GM19328 (cell line): ENCODE results near the gene AMPD3.
A peak's percentile ranks its signal among the peaks of the same experiment; 100 is the strongest.

Experiments
- ATAC-seq: cut with Tn5 transposase; IDR thresholded peaks from one replicate; pipeline ENCODE4 v1.9.1; 2021; ENCODE audit warnings: mild to moderate bottlenecking, moderate library complexity; ENCODE audit not compliant: unreplicated experiment

Gene AMPD3

GRCh38 chr11:10454878-10455631 lies at the start of gene AMPD3:
AMPD3 (plus strand) TSS chr11:10455264; CDS start chr11:10461520, 6,256 bp downstream.
- ATAC-seq: no peak

DNA sequence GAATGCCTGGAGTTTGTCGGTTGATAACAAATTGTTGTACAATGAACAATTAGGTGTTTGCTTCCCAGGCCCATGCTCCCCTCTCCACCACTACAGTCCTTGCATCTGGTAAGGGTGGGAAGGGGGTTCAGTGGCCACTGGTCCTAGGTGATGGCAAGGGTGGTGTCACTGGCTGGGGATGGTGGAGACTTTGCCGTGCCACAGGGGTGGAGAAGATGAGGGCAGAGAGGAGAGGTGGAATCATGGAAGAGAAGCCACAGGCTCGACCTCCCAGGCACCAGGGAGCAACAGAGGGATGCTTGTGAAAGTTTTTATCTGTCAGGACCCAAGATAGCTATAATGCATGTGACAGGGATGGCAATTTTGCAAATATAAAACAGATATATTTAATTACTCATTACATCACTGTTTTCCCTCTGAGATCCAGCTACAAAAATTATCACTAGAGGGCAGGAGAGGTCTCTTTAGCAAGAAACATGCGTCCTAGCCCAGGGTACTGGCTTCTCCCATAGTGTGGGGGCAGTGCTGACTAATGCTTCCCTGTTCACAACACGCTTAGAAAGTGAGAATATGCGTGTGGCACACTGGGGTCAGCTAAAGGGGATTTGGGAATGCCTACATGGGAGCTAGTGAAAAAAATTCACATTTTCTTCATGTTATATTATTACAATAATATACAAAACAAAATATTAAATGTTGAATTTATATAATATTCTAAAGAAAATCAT lies 49.0 kb upstream of the AMPD3 start:
- ATAC-seq: no peak

GRCh38 chr11:10407055-10407454 lies 48.0 kb upstream of the AMPD3 start:
- ATAC-seq: no peak

DNA sequence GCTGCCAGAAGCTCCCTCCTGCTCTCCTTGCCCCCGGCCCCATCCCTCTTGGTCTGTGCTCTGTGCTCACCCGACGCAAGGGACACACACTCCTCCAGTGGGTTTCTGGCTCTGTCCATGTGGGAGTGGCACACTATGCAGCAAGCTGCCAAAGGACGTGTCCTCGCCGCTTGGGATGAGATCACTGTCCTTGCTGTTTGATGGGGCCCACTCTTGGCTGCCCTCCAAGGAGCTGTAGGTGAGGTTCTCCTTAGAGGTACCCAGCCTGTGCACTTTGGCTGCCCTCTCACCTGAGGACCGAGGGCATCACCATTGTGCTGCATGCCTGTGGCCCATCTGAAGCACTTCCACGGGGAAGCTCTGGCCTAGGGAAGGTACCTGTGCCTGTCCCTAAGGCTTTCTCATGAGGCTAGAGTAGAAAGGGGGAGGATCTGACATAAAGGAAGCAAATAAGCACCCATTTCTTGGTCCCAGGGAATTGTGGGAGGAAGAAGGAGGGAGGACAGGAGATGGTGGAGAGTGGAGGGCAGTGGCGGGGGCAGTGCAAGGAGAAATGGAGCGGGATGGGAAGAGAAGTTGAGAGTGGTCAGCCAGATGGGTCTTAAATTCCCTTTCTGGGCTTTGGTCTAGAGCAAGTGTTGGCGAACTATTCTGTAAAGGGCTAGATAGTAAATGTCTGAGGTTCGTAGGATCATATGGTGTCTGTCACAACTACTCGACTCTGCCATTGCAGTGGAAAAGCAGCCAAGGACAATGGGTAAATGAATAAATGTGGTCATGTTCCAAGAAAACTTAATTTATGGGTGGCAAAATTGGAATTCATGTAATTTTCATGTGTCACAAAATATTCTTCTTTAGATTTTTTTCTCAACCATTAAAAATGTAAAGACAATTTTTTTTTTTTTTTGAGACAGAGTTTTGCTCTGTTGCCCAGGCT lies 47.0 kb upstream of the AMPD3 start:
- no peak for ATAC-seq

DNA sequence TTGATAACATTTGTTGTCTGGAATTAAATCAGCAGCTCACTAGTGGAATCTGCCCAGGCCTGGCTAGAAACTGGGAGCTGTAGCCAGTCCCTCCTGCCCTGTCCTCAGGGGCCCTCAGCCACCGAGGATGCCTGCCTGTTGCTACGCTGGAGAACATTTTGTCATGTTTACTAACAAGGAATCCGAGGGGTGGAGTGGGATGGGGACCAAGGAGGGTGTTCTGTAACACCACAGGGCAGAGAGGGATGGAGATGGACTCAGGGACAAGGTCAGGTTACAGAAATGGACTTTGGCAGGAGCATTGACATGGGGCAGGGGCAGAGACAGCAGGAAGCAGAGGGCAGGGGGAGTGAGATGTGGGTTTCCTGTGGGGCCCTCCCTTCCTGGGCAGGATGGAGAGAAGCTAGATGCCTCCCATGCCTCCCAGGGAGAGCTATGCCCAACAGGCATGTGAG lies 45.8 kb upstream of the AMPD3 start:
- ATAC-seq: no peak

GRCh38 chr11:10410106-10410843 lies 44.8 kb upstream of the AMPD3 start:
- ATAC-seq: no peak

DNA sequence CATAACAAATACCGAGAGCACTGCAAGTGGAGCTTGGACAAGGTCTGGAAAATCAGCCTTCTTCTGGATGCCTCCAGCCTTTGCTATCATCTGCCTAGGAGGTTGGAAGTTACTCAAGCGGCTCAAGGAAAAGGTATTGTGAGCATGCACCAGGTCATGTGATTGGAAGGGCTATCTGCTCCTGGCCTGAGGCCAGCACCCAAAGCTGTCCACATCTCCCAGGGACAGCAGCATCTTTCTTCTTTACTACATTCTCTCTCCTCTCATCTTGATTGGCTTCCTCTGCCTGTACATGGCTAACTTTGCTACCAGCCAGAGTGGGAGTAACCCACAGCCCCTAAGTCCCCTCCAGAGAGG lies 44.2 kb upstream of the AMPD3 start:
- no peak for ATAC-seq

- no peak for ATAC-seq
Observed at GRCh38 chr11:10412266-10412665, 42.8 kb upstream of the AMPD3 start.

DNA sequence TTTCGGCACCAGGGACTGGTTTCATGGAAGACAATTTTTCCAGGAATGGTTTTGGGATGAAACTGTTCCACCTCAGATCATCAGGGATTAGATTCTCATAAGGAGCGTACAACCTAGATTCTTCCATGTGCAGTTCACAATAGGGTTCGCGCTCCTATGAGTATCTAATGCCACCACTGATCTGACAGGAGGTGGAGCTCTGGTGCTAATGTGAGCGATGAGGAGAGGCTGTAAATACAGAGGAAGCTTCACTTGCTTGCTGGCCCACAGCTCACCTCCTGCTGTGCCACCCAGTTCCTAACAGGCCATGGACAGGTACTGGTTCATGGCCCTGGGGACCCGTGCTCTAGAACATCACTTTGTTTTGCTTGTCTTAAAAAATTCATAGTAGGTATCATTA lies 41.8 kb upstream of the AMPD3 start:
- ATAC-seq: peak; percentile 80

GRCh38 chr11:10414181-10414580 lies 40.9 kb upstream of the AMPD3 start:
- ATAC-seq: no peak

DNA sequence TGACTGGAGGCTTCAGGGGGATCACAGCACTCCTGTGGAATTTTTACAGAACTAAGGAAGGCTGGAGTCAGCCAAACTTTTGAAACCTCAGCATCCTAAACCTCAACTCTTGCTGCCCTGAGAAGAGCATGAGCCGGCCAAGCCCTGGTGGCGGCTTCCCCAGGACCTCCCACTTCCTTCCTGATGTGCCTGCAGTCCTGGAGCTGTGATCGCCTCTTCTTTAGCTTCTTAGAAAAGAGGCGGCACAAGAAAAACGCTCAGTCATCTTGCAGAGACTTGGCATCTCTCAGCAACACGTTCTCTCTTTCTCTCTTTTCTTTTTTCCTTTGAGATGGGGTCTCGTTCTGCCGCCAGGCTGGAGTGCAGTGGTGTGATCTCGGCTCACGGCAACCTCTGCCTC lies 40.4 kb upstream of the AMPD3 start:
- no peak for ATAC-seq

- no peak for ATAC-seq
Observed at GRCh38 chr11:10415817-10416392, 39.2 kb upstream of the AMPD3 start.

GRCh38 chr11:10418259-10418949 lies 36.7 kb upstream of the AMPD3 start:
- no peak for ATAC-seq

DNA sequence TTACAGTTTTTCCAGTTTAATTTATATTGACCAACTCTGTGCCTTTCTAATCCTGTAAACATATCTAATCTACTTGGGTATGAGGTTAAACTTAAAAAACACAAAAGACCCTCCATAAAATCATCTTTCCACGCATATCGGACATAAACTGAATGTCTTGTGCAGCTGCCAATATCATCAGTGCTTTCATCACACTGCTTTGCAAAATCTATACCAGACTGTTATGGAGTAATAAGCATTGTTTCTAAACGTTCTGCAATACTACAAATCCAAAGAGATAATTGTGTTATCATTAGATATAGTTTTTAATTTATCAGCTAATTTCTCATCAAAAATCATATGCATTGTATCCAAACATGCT lies 36.1 kb upstream of the AMPD3 start:
- ATAC-seq: no peak

GRCh38 chr11:10426475-10426874 lies 28.6 kb upstream of the AMPD3 start:
- no peak for ATAC-seq

- ATAC-seq: no peak
Observed at GRCh38 chr11:10428453-10428852, 26.6 kb upstream of the AMPD3 start.

GRCh38 chr11:10429526-10429925 lies 25.5 kb upstream of the AMPD3 start:
- ATAC-seq: no peak

- ATAC-seq: no peak
Observed at GRCh38 chr11:10432493-10432892, 22.6 kb upstream of the AMPD3 start.

DNA sequence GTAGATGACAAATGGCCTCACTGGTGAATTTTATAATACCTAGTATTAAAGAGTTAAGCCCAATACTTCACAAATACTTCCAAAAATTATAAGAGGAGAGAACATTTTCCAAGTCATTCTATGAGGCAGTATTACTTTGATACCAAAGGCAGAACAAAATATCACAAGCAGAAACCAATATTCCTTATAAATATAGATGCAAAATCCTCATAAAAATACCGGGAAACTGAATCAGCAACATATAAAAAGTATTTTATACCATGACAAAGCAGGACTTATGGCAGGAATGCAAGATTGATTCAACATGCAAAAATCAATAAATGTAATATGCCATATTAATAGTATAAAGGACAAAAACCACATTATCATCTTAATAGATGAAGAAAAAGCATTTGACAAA lies 22.1 kb upstream of the AMPD3 start:
- no peak for ATAC-seq

DNA sequence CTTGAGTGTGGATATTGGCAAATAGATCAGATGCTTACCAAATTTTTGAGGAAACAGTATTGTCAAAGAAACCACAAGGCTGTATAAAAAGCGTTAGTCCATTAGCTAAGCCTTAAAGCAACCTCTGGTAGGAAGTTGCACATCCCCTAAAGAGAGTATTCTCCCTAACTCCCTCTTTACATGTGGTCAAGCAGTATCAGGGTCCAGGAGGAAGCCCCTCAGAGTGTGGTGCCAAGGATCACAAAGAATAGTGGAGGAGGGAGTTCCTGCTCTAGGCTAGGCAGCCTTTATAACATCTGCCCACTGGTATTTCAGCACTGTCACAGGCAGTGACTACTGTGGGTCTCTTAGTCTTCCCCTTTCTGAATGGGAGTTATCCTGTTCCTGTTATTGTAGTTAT lies 18.8 kb upstream of the AMPD3 start:
- ATAC-seq: no peak
